GM21447 (cell line): ENCODE results near the gene CCHCR1.

Source experiments
- ATAC-seq: cut with Tn5 transposase; IDR thresholded peaks from one replicate; pipeline ENCODE4 v1.9.1; 2021; ENCODE audit not compliant: unreplicated experiment

CCHCR1 gene

GRCh38 chr6:31130751-31131150, 26.9 kb downstream of the CCHCR1 start:
- no peak for ATAC-seq

GRCh38 chr6:31129130-31129529, 28.5 kb downstream of the CCHCR1 start:
- no peak for ATAC-seq

- ATAC-seq: no peak
These were observed 29.4 kb downstream of the CCHCR1 start for GRCh38 chr6:31128093-31128676.

GRCh38 chr6:31126396-31127175, 31.0 kb downstream of the CCHCR1 start:
- no peak for ATAC-seq

GRCh38 chr6:31125586-31126363, 31.8 kb downstream of the CCHCR1 start:
- no peak for ATAC-seq

- ATAC-seq: no peak
These were observed 32.4 kb downstream of the CCHCR1 start for GRCh38 chr6:31125162-31125561.

- ATAC-seq: no peak
These were observed 34.6 kb downstream of the CCHCR1 start for GRCh38 chr6:31122791-31123706.

GRCh38 chr6:31121131-31121790, 36.3 kb downstream of the CCHCR1 start:
- no peak for ATAC-seq

GRCh38 chr6:31120151-31120915, 37.3 kb downstream of the CCHCR1 start, which contains the start of gene CDSN:
TSS of gene CDSN (minus strand) at chr6:31120446. CDS start at chr6:31120419, 27 bp downstream.
- no peak for ATAC-seq

- no peak for ATAC-seq
These were observed 39.4 kb downstream of the CCHCR1 start for GRCh38 chr6:31118178-31118577.

GRCh38 chr6:31116661-31117385, 40.8 kb downstream of the CCHCR1 start:
- no peak for ATAC-seq

GRCh38 chr6:31115941-31116560, 41.6 kb downstream of the CCHCR1 start:
- no peak for ATAC-seq

GRCh38 chr6:31114970-31115849, 42.4 kb downstream of the CCHCR1 start:
- ATAC-seq: no peak

GRCh38 chr6:31114541-31114878, 43.1 kb downstream of the CCHCR1 start, which contains the start of gene PSORS1C1:
TSS of gene PSORS1C1 (plus strand) at chr6:31114800. CDS start at chr6:31129633, 14,833 bp downstream.
- no peak for ATAC-seq

GRCh38 chr6:31113861-31114540, 43.6 kb downstream of the CCHCR1 start:
- no peak for ATAC-seq

GRCh38 chr6:31112478-31112877, 45.1 kb downstream of the CCHCR1 start, which contains the start of gene C6orf15:
TSS of gene C6orf15 (minus strand) at chr6:31112575. CDS start at chr6:31112555, 20 bp downstream.
- no peak for ATAC-seq

GRCh38 chr6:31111712-31112111, 45.9 kb downstream of the CCHCR1 start:
- no peak for ATAC-seq
